C4-2B (cell line): ENCODE measurements around the gene ZNF142.

ENCODE experiments used
- CTCF ChIP-seq: fragments of 450-650 bp; conservative IDR thresholded peaks from 2 replicates; pipeline ENCODE4 v1.5.1; 2017; ENCODE audit warnings: mild to moderate bottlenecking
- ZFX ChIP-seq: fragments of 450-650 bp; IDR thresholded peaks from 2 replicates; pipeline ENCODE4 v1.6.1; 2017

GRCh38 chr2:218694405-218695145, 35.2 kb upstream of the ZNF142 start:
- TF ChIP-seq CTCF (no peak), ZFX (no peak)
